SIG-M5 (cell line): ENCODE data around the gene MGAT4A.
"Not testable (repeated sequence)": the region's sequence is repeated elsewhere in the genome, so short reads cannot be mapped to it uniquely, and the experiment has no call there.

ENCODE experiments used
- DNase-seq: peaks from one replicate; lab custom pipeline; 2025; lab: John Stamatoyannopoulos, UW

The MGAT4A gene

DNA sequence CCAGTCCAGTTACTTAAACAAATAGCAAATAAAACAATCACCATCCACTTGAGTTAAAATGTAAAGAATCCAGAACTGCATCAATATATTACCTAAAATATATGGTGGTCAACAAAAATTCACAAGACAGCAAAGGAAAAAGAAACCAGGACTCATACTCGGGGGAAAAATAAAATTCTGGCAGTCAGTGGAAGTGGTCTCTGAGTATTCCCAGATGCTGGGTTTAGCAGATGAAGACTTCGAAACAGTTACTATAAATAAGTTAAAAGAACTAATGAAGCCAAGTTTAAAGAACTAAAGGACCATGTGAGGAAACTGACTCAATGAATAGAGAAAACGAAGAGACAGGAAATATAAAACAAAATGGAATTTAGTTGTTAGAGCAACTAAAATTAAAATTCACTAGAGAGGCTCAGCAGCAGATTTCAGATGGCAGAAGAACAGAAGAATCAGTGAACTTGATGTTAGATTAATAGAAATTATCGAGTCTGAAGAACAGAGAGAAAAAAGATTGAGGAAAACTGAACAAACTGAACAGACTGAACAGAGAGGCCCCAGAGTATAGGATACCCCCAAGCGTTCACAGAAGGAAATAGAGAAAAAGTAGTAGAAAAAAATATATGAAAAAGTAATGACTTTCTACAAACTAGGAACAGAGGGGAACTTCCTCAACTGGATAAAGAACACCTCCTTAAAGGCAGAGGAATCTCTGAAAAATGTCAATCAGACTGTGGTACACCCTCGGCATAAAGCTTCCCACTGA is 27.9 kb downstream of the MGAT4A start:
- DNase-seq = no peak

DNA sequence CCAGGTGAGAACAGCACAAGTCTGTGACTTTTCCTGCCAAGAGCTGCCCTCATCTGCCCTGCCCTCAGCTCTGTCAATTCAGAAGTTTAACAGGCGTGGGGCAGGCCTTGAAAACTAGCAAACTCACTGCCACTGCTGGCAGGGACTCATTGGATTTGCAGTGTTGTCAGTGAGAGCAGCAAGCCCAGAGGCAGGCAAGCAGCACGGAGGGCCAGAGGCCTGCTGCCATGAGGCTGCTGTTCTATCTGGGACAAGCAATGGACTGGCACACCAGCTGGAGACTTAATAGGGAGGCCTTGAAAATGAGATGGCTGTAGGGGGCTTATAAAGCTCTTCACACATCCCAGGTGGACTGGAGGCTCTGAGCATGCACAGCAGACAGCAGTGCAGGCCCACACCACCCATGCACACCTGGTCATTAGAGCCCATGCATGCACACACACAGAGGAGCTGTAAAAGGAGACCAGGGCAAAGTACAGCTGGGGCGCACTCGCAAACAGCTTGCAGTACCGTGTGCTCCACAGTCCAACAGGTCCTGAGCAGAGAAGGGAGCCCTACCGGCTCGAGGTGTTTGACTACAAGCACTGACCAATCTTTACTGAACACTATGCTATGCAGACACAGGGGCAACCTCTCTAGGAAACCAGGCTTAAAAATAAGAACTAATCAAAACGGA is 28.7 kb downstream of the MGAT4A start:
- DNase-seq = no peak

DNA sequence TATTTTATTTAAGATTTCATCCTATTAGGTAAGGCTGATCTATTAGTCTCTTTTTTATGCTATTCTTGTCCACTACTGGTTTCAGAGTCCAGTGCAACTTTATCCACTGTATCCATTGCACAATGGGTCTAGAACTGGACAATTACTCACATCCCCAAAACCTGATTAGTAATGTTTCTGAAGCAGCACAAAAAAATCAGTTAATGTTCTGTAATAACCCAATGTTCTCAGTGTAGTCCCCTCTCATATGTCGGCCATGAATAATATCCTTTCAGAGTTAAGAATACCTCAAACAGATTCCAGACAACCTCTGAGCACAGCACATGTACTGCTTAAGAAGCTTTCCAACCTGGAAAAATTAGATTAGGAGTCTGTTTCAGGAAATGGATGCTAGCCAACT is 29.7 kb downstream of the MGAT4A start:
- DNase-seq = no peak

DNA sequence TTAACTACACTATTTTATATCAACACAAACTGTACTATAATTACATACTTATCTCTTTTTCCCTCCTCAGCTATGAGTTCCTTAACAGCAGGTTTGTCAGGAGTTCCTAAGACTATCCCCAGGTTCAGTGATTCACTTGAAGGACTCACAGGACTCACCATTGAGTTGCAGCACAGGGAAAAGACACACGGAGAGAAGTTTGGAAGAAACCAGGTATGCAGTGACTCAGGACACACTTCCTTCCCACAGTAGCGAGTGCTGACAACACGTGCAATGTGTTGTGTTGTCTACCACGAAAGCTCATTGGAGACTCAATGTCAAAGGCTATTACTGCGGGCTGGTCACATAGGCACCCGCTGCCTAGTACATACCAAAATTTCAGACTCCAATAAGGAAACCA is 32.0 kb downstream of the MGAT4A start:
- DNase-seq = no peak

DNA sequence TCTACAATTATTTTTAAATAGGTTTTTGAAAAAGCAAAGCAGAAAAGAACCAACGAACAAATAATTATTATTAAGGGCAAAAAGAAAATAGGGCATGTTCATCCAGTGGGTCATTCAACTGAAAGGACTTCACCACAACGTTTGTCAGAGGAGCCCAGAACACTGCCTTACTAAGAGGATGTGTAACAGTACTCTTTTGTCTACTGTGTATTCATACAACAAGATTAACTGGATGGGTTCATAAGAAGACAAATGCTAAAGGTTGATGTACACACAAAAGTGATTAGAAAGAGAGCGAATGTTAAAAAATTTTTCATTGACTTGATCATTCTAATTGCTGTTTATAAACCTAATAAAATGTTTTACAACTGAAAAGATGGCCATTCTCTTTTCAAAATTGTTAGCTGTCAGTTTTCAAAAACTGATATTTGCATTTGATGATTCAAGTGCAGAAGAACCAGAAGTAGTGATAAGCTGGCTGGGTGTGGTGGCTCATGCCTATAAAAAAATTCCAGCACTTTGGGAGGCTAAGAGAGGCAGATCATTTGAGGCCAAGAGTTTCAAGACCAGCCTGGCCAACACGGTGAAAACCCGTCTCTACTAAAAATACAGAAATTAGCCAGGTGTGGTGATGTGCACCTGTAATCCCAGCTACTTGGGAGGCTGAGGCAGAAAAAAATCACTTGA is 33.1 kb downstream of the MGAT4A start:
- DNase-seq = no peak

DNA sequence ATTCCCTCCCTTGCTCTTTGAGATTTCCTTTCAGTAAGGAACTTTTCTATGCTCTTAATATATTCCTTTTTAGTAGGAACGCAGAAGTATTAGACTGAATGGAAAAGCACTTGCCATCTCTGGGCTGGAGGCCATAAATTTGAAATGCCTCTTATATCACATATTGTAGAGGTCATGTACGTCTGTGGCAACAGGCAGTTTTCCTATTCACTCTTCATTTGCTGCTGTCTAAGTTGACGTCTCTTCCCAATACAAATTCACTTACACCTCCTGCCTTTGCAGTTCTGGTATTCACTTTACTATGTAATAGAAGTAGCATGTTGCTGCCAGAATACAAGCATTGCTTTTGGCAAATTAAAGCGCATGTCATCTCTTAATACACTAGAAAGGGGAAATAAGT is 34.7 kb downstream of the MGAT4A start:
- no peak for DNase-seq

DNA sequence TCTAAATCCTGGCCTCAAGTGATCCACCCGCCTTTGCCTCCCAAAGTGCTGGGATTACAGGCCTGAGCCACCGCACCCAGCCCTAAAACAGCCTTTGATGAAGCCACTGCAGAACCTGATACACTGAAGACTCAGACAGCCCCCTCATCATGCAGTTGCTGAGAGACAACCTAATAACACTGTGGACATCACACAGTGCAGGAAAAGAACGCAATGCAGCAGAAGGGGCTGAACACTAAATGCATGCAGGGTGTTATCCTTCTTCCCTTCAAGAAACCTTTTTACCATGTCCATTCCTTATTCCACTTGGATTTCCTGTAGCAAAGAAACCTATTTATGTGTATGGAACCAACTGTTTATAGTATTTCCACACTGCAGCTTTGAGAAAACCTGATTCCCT is 35.7 kb downstream of the MGAT4A start:
- no peak for DNase-seq

DNA sequence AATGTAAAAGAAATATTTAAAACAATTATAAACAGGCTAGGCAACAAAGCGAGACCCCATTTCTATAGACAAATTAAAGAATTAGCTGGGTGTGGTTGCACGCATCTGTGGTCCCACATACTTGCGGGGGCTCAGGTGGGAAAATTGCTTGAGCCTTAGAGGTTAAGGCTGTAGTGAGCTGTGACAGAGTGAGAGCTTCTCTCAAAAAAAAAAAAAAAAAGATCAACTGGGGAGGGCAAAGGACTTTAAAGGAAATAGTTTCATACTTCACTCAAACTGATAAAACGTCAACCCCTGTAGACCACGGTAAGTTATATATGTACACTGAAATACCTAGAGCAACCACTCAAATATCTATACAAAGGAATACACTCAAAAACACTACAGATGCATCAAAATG is 37.5 kb downstream of the MGAT4A start:
- no peak for DNase-seq

DNA sequence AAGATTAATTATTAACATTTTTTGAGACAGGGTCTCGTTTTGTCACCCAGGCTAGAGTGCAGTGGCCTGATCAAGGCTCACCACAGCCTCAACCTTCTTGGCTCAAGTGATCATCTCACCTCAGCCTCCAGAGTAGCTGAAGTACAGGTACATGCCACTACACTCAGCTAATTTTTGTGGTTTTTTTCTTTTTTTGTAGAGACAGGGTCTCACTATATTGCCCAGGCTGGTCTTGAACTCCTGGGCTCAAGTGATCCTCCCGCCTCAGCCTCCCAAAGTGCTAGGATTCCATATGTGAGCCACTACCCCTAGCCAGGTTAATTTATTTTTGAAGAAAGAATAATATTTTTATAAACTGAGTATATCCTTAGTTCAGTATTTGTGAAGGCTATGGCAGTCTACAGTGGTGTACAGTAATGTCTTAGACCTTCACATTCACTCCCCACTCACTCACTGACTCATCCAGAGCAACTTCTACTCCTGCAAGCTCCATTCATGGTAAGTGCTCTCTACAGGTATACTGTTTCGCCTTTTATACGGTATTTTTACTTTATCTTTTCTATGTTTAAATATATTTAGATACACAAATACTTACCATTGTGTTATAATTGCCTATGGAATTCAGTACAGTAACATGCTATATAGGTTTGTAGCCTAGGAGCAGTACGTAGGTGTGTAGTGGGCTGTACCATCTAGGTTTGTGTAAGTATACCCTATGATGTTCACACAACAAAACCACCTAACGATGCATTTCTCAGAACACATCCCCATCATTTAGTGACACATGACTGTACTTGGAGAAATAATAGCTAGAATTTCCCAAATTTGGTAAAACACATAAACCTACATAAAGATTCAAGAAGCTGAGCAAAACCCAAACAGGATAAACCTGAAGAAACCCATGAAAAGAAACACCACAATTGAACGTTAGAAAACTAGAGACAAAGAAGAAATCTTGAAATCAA is 38.6 kb downstream of the MGAT4A start:
- DNase-seq = no peak

DNA sequence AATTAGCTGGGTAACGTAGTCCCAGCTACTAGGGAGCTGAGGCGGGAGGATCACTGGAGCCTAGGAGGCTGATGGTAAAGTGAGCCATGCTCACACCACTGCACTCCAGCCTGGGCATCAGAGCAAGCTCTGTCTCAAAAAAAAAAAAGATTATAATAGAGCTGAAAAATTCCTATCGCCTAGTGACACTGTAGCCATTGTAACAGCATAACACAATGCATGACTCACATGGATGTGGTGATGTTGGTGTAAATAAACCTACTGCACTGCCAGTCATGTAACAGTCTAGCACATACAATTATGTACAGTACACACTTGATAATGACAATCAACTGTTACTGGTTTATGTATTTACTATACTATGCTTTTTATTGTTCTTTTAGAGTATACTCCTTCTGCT is 39.6 kb downstream of the MGAT4A start:
- DNase-seq = no peak

DNA sequence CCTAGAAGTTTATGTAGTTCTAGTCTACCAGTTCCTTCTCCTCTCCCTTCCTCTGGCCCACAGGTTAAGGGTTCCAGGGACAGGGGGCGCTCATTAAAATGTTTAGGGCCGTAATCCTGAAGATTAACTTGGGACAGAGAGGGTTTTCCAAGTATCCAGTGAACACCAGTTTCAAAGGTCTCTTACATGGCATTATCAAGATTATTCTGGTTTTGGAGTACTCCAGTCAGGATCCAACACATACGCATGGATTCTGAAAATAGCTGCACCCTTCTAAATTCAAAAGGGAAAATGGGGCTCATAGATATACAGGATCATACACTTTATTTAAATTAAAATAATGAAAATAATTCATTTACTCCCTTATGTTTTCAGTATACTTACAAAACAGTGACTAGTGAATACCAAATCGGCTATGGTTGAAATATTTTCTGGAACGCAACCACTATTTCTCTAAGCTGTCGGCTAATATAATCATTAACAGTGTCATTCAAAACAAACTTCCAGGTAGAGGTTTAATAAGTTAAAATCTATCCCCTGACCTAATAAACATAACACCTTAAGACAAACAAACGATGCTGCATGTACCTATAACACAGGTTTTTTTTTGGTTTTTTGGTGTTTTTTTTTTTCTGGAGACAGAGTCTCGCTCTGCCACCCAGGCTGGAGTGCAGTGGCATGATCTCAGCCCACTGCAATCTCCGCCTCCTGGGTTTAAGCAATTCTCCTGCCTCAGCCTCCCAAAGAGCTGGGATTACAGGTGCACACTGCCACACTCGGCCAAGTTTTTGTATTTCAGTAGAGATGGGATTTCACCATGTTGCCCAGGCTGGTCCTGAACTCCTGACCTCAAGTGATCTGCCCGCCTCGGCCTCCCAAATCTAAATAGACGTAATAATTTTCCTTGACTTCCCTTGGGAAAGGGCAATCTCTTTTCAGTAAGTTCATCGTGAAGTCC is 44.7 kb downstream of the MGAT4A start:
- DNase-seq = no peak

DNA sequence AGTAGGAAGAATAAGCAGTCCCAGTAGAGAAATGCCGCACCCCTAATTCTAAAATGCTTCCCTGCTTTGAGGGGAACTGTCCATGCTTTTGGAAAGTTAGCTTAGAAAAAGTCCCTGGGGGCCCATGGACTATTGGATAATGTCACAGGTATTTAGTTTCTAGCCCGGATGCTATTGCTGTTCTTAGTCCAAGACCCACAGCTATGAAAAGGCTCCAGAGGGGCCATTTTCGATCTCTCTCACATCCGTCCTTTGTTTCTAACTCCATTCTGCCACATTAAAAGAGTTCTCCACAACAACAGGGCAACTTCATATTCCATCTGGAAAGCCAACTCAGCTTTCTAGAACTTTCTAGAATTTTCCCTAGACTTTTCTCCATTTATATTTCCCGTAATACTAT is 47.2 kb downstream of the MGAT4A start:
- no peak for DNase-seq

DNA sequence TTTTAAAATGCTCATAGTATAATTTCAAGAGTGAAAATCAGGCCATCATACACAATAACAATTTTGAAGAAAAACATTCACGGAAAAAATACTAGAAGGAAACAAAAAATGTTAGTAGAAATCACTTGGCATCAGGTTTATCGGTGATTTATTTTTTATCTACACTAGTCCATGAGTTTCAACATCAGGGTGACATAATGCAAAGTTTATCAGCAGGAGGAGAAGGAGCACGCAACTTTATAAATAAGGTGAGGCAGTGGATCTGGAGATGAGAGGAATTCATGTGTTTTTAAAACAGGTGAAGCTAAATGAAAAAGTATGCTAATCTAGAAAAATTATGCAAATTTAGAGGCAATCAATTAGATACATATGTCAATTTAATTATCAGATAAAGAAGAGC is 54.2 kb downstream of the MGAT4A start:
- DNase-seq = no peak

DNA sequence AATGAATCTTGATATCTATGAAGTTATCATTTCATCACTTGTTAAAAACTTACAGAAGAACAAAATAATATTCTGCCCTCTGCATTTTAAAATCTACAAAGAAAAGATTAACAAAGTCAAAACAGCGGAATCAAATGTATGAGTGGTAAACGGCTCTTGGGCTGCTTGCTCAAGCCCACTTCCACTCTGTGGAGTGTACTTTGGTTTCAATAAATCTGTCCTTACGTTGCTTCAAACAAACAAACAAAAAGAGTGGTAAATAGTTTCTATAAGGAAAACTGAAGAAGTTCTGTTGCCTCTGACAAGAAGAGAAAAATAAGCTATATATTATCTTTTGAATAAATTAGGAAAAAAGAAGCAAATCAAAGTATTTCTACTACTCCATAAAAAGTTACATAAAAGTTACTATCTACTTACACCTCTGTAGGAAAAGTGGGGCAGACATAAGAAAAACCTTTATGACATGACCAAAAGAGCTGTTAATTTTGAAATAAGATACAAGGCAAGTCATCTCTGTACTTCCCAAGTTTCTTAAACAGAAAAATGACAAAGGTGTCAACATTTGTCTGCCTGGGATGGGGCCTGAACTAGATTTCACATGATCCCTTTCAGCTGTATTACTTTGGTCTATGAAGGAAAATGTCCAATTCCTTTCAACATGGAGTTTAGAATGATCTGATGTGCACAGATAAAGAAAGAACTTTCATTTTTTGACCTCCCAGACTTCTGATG is 56.5 kb downstream of the MGAT4A start:
- DNase-seq = no peak

DNA sequence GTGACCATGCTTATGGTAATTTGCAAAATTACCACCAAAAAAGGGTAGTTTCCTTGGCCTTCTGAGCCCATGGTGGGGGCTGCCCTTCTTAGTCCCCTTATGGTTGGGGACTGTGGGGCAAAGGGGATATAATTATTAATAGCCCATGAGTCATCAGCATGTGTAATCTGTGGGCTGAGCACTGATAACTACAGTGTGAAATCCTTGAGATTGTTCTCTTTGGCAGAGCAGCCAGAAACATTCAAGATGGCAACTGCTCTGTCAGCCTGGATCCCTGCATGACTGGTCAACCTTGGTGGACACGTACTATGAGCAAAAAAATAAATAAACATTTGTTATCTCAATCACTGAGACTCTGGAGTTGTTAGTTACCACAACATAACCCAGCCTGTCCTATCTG is 61.3 kb downstream of the MGAT4A start:
- DNase-seq = no peak

DNA sequence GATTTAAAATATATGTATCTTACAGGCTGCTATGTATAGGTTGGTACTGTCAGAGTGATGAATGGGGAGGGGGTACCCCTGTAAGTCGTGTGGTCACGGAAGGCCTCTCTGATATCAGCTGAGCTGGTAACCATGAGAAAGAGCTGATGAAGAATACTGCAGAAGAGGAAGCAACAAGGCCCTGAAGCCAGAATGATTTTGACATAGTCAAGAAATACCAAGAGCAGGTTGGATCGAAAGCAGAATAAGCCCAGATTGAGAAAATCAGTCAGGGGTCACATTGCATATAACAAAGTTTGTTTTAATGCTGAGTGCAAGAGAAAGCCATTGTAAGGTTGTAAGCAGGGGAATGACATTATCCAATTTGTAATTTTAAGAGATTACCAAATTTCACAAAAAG is 65.3 kb downstream of the MGAT4A start:
- DNase-seq = no peak

DNA sequence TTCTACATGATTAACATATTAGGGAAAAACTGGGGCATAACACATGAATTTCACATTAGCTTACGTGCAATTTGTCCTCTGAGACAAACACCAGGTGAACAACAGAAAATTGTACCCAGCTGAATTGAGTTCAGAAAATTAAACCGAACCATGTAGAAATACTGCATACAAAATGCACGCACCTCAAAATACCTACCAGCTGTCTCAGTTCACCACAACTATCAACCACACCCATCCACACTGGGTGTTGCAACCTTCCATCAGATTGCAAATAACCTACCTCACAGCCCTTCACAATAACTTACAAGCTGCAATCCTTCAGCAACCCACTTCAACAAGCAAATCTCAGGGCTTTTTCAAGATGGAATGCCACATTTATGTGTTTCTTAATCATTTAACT is 66.6 kb downstream of the MGAT4A start:
- DNase-seq = peak; percentile 63

DNA sequence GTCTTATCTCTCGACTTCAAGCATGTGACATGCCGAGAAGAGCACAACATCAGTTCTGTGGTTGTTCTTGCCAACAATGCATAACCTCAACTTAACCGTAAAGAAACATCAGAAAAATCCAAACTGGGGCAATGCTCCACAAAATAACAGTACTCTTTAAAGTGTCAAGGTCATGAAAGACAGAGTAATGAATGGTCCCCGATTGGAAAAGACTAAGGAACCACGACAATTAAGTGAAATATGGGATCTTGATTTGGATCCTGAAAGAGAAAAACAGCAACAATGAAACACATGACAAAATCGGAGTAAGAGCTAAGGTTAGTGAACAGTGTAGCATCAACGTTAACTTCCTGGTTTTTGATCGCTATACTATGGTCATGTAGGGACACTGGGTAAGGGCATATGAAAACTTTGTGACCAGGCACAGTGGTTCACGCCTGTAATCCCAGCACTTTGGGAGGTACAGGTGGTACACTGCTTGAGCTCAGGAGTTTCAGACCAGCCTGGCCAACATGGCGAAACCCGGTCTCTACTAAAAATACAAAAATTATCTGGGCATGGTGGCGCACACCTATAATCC is 67.3 kb downstream of the MGAT4A start:
- DNase-seq = no peak

DNA sequence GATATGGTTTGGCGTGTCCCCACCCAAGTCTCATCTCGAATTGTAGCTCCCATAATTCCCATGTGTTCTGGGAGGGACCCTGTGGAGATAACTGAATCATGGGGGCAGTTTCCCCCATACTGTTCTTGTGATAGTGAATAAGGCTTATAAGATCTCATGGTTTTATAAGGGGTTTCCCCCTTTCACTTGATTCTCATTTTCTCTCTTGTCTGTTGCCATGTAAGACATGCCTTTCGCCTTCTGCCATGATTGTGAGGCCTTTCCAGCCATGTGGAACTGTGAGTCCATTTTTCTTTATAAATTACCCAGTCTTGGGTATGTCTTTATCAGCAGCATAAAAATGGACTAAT is 71.5 kb downstream of the MGAT4A start:
- DNase-seq = not testable (repeated sequence)
